ENCODE measurements around the gene SIAH1. TPM values are rescaled to one million over a fixed set of nuclear protein-coding genes. Genes with fewer than 3 reads are reported as not detected.

The SIAH1 gene
- total RNA-seq, 1 donor from 2014 or later: 31.5 TPM

DNA sequence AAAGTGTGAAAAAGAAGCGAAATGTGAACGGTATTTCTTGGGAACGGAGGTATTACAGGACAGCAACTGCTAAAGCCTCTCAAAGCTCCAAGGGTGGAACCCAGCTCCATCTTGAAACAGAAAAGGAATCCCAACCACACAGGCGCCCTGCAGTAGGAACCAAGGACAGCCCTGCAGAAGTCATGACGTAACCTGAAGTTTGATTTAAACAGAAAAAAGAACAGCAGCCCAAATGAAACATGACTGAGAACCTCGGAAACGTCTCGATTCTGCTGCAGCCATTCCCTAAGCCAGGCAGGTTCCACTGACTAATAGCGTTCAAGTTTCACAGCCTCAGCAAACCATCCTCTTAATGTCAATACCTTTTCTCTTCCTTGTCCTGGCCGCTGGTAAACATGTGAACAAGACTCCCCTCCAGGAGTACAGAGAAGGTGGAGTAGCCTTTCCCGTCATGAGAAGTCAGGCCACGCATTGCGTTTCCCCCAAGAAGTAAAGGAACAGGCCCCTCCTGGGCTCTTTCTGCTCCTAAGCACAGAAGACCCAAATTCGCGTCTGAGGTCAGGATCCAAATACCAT lies 20.1 kb downstream of the SIAH1 start:
- Mint-ChIP-seq H3K9me3 (no peaks in the 10 kb centered on the region), H3K4me3 (peak overlapping the region; percentile 88), H3K4me1 (peaks cover 67% of the 10 kb centered on the region), H3K36me3 (ENCODE audit: low read depth) (peaks cover 15% of the 10 kb centered on the region), H3K27me3 (no peaks in the 10 kb centered on the region), H3K27ac (peak overlapping the region; percentile 65)
- ATAC-seq (ENCODE audit: low read depth): no peak
- no peak for DNase-seq
- TF ChIP-seq, protein P1, sequence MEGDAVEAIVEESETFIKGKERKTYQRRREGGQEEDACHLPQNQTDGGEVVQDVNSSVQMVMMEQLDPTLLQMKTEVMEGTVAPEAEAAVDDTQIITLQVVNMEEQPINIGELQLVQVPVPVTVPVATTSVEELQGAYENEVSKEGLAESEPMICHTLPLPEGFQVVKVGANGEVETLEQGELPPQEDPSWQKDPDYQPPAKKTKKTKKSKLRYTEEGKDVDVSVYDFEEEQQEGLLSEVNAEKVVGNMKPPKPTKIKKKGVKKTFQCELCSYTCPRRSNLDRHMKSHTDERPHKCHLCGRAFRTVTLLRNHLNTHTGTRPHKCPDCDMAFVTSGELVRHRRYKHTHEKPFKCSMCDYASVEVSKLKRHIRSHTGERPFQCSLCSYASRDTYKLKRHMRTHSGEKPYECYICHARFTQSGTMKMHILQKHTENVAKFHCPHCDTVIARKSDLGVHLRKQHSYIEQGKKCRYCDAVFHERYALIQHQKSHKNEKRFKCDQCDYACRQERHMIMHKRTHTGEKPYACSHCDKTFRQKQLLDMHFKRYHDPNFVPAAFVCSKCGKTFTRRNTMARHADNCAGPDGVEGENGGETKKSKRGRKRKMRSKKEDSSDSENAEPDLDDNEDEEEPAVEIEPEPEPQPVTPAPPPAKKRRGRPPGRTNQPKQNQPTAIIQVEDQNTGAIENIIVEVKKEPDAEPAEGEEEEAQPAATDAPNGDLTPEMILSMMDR (IDR thresholded peaks at IDR 0.05): no peak
- CTCF ChIA-PET: interaction anchor here (0.7 kb wide), 1 partner anchor 258 kb away, joined by 3 read pairs; no protein-coding TSS in a partner anchor
- POLR2A ChIA-PET: interaction anchor here (1.0 to 2.8 kb wide), 4 partner anchors 8 to 172 kb away, joined by 3 to 49 read pairs (median 8); partner anchors contain the start of gene SIAH1
- intact Hi-C loops (cut with micrococcal nuclease): loop anchor here (5.0 kb wide), 2 partner anchors 67 to 1223 kb away; partner anchors contain the start of gene NETO2

DNA sequence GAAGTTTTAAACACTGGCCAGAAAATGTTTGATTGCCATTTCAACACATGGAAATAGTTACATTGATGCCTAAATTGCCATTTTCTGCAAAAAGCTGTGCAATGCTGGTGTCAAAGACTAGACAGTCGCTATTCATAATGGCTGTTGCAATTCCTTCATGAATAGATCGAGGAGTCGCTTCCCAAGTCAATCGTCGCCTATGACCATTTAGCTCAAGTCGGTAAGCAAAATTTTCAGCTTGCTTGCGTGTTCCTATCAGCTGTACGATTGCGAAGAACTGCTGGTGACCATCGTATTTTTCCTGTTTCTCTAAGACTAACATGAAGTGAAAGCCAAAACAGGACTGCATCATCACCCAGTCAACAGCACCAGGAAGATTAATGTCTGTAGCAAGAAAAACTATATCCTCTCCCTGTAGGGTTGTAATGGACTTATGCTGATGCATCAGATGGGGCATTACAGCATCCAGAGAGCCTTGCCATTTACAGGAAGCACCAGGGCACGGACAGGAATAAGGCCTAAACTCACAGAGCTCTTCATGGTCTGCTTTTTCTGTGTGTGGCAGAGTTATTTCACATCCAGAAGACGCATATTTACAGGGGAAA lies 23.6 kb downstream of the SIAH1 start:
- Mint-ChIP-seq H3K27me3 (no peaks in the 10 kb centered on the region), H3K27ac (no peak overlapping the region), H3K9me3 (no peaks in the 10 kb centered on the region), H3K4me1 (peaks cover 55% of the 10 kb centered on the region), H3K4me3 (no peak overlapping the region), H3K36me3 (ENCODE audit: low read depth) (peaks cover 29% of the 10 kb centered on the region)
- CTCF ChIA-PET: interaction anchor here (1.1 to 1.4 kb wide), 2 partner anchors 166 to 268 kb away, joined by 4 to 6 read pairs; no protein-coding TSS in a partner anchor
- DNase-seq (no peak), ATAC-seq (ENCODE audit: low read depth) (no peak)
- intact Hi-C loops (cut with micrococcal nuclease): no loop called here
- POLR2A ChIA-PET: no interaction called here
- TF ChIP-seq, protein P1 (IDR thresholded peaks at IDR 0.05): no peak

DNA sequence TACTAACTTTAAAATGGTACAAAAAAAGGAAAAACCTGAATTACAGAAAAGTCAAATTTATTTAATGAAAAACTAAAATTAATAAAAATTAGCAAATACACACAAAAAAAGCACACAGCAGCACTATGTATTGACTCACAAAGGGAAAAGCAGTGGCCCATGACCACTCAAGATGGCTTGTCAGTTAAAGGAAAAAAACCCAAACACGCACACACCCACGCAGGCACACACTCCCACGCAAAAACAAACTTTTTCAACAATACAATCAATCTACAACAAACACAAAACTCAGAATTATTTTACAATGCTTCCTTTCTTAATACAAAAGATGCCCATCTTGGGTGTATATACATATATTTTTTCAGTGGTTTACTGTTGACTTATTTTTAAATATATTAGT lies 24.2 kb downstream of the SIAH1 start:
- ChIA-PET POLR2A (no interaction called here), CTCF (interaction anchor here (0.9 to 1.4 kb wide), 2 partner anchors 269 kb away, joined by 3 to 6 read pairs; no protein-coding TSS in a partner anchor)
- no peak overlapping the region for H3K4me3 Mint-ChIP-seq
- H3K36me3 Mint-ChIP-seq (ENCODE audit: low read depth): peaks cover 26% of the 10 kb centered on the region
- intact Hi-C loops (cut with micrococcal nuclease): no loop called here
- H3K27me3 Mint-ChIP-seq: no peaks in the 10 kb centered on the region
- H3K4me1 Mint-ChIP-seq: peaks cover 55% of the 10 kb centered on the region
- DNase-seq: no peak
- no peak overlapping the region for H3K27ac Mint-ChIP-seq
- TF ChIP-seq, protein P1 (IDR thresholded peaks at IDR 0.05): no peak
- H3K9me3 Mint-ChIP-seq: no peaks in the 10 kb centered on the region
- ATAC-seq (ENCODE audit: low read depth): no peak

DNA sequence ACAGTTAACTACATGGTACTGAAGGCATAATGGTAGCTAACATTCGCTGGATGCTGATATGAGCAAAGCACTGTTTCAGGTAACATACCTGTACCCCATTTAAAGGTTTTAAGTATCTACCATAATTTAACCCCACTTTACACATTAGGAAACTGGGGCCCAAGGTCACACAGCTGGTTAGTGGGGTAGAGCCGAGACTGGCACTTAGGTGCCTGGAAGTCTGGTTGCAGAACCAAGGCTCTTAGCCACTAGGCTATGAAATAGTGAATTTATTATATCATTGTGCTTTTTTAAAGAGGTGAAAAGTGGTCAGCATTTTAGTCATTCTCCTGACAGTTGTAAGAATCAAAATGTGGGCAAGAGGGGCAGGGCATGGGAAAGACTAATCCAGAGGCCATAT lies 25.2 kb downstream of the SIAH1 start:
- intact Hi-C loops (cut with micrococcal nuclease): no loop called here
- TF ChIP-seq, protein P1 (IDR thresholded peaks at IDR 0.05): no peak
- Mint-ChIP-seq H3K4me1 (peaks cover 55% of the 10 kb centered on the region), H3K9me3 (no peaks in the 10 kb centered on the region), H3K36me3 (ENCODE audit: low read depth) (peaks cover 33% of the 10 kb centered on the region), H3K27ac (no peak overlapping the region), H3K27me3 (no peaks in the 10 kb centered on the region), H3K4me3 (no peak overlapping the region)
- POLR2A ChIA-PET: interaction anchor here (1.4 kb wide), 1 partner anchor 26 kb away, joined by 4 read pairs; the partner anchor contains the start of gene SIAH1
- DNase-seq: no peak
- no peak for ATAC-seq (ENCODE audit: low read depth)
- CTCF ChIA-PET: interaction anchor here (0.9 kb wide), 2 partner anchors 263 to 270 kb away, joined by 3 read pairs; no protein-coding TSS in a partner anchor

DNA sequence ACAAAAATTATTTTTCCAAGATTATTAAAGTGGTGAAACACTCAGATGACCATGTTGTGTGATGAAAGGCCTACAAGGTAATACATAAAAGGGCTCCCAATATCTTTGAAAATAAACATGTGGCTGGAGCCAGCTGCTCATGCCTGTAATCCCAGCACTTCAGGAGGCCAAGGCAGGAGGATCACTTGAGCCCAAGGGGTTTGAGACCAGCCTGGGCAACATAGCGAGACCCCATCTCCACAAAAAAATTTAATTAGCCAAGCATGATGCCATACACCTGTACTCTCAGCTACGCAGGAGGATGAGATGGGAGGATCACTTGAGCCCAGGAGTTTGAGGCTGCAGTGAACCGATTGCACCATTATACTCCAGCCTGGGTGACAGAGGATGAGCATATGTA lies 26.8 kb downstream of the SIAH1 start:
- Mint-ChIP-seq H3K27ac (no peak overlapping the region), H3K9me3 (no peaks in the 10 kb centered on the region), H3K4me3 (no peak overlapping the region), H3K36me3 (ENCODE audit: low read depth) (peaks cover 40% of the 10 kb centered on the region), H3K27me3 (no peaks in the 10 kb centered on the region), H3K4me1 (peaks cover 48% of the 10 kb centered on the region)
- no peak for DNase-seq
- TF ChIP-seq, protein P1 (IDR thresholded peaks at IDR 0.05): no peak
- intact Hi-C loops (cut with micrococcal nuclease): no loop called here
- no peak for ATAC-seq (ENCODE audit: low read depth)
- CTCF ChIA-PET: interaction anchor here (6.6 kb wide), 1 partner anchor 264 kb away, joined by 74 read pairs; no protein-coding TSS in a partner anchor
- POLR2A ChIA-PET: no interaction called here
